ENCODE data around the gene SSX1.
"Not testable (repeated sequence)": the region's sequence is repeated elsewhere in the genome, so short reads cannot be mapped to it uniquely, and the experiment has no call there.

The SSX1 gene

DNA sequence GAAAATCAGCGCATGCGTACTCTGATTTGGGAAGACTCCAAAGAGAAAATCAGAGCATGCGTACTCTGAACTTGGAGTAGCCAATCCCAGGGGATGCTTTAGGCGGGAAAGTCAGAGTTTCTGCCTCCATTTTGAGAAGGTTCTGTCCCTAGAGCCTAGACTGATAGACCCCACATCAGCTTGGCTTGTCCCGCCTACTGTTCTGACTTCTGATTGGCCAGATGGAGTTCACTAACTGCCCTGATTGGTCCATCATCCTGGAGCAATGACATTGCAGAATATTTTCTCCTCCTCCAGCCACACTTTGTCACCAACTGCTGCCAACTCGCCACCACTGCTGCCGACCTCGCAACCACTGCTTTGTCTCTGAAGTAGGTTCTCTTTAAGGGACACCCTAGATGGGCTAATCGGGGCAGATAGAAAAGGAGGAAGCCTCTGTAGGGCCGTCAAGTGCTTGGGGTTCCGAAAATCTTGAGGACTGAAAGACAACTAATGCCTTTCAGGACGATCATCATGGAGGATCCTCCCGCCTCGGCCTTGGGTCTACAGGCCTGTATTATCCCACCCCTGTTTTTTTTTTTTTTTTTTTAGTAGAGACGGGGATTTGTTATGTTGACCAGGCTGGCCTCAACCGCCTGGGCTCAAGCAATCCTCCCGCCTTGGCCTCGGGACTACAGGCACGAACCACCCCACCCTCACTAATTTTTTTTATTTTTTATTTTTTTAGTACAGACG, at the start of gene SSX1:
SSX1 (plus strand) TSS at position 331 of the 735 bp plus-strand sequence. CDS start 1,850 bp downstream, outside the sequence.
- DNase-seq (ENCODE audit: low read depth): not testable (repeated sequence)

- not testable (repeated sequence) for DNase-seq (ENCODE audit: low read depth)
Observed at GRCh38 chrX:48214341-48214740, 40.9 kb upstream of the SSX1 start.

DNA sequence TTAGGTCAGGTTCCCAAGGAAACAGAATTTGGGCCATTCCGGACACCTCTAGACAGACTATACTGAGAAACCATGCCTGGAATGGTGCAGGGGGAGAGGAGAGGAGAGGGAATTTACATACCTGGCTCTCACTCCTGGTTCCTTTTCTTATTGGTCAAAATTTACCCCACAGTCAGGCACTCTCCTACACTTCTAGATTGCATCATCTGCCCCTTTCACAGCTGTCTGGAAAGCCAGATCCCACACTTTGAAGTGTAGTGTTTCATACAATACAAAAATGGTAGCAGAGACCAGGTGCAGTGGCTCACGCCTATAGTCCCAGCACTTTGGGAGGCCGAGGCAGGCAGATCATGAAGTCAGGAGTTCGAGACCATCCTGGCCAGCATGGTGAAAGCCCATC, 31.0 kb upstream of the SSX1 start:
- DNase-seq (ENCODE audit: low read depth): not testable (repeated sequence)

- DNase-seq (ENCODE audit: low read depth): not testable (repeated sequence)
Observed at GRCh38 chrX:48252945-48253344, 2.2 kb upstream of the SSX1 start.

DNA sequence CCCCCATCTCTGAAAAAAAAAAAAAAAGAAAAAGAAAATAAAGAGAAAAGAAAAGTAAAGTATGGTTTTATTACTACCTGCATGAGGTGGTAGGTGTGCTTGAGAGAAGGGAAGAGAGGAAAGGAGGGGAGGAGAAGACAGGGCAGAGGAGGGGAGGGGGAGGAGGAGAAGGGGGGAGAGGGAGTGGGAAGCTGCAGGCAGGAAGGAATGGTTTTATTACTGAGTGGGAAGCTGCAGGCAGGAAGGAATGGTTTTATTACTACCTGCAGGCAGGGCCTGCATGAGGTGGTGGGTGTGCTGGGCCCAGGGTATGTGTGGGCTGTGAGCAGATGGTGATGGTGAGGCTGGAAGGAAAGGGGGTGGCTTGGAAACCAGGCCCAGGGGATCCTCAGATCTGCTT, 19.2 kb downstream of the SSX1 start:
- DNase-seq (ENCODE audit: low read depth): not testable (repeated sequence)

DNA sequence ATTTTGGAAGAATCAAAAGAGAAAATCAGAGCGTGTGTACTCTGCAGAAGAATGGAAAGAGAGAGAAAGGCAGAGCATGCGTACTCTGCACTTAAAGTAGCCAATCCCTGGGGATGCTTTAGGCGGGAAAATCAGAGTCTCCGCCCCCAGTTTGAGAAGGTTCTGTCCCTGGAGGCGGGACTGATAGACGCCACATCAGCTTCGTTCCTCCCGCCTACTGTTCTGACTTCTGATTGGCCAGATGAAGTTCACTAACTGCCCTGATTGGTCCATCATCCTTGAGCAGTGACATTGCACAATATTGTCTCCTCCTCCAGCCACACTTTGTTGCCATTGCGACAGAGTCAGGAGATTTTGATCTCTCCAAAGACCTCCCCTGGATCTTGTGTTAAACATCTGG, 23.8 kb downstream of the SSX1 start:
- DNase-seq (ENCODE audit: low read depth): no peak

DNA sequence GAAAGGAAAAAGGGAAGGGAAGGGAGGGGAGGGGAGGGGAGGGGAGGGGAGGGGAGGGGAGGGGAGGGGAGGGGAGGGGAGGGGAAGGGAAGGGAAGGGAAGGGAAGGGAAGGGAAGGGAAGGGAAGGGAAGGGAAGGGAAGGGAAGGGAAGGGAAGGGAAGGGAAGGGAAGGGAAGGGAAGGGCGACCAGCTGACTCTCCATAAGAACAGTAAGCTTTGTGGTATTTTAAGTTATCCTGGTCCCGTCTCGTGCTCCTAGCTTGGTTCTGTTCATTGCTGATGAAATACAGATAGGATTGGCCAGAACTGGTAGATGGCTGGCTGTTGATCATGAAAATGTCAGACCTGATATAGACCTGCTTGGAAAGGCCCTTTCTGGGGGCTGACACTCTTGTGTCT, 25.5 kb downstream of the SSX1 start:
- not testable (repeated sequence) for DNase-seq (ENCODE audit: low read depth)

- DNase-seq (ENCODE audit: low read depth): no peak
Observed at GRCh38 chrX:48306175-48306574, 51.0 kb downstream of the SSX1 start.

- DNase-seq (ENCODE audit: low read depth): not testable (repeated sequence)
Observed at GRCh38 chrX:48313996-48314395, 58.8 kb downstream of the SSX1 start.

Measured in GM04503 (cell line).